GM23248 (cell line): ENCODE results near the gene AFAP1L1. TPM values are rescaled to one million over a fixed set of nuclear protein-coding genes. Genes with fewer than 3 reads are reported as not detected.

ENCODE experiments used
- DNase-seq: peaks from one replicate; pipeline ENCODE4 v3.0.0-alpha.2; 2015
- H2AFZ ChIP-seq: fragments of 200-600 bp; sonication (generic); 2 replicates; pipeline ENCODE4 v1.6.1; 2016; ENCODE audit warnings: antibody characterized with exemption
- H3F3A ChIP-seq: fragments of 200-600 bp; sonication (generic); 2 replicates; pipeline ENCODE4 v1.6.1; 2016; ENCODE audit warnings: mild to moderate bottlenecking, antibody characterized with exemption, mixed run types; ENCODE audit not compliant: insufficient read depth
- H3K27ac ChIP-seq: fragments of 200-600 bp; sonication (generic); 2 replicates; pipeline ENCODE4 v1.5.1; 2016; ENCODE audit warnings: mild to moderate bottlenecking
- H3K27me3 ChIP-seq: fragments of 200-600 bp; sonication (generic); replicated peaks from 2 replicates; pipeline ENCODE4 v1.6.1; 2016; ENCODE audit warnings: mild to moderate bottlenecking; ENCODE audit not compliant: insufficient read depth
- H3K36me3 ChIP-seq: fragments of 200-600 bp; sonication (generic); 2 replicates; pipeline ENCODE4 v1.6.1; 2016; ENCODE audit warnings: low read depth, mild to moderate bottlenecking
- H3K4me1 ChIP-seq: fragments of 200-600 bp; sonication (generic); 2 replicates; pipeline ENCODE4 v1.6.1; 2016; ENCODE audit warnings: mild to moderate bottlenecking; ENCODE audit not compliant: insufficient read depth
- H3K4me2 ChIP-seq: fragments of 200-600 bp; sonication (generic); one replicate; pipeline ENCODE4 v1.6.1; 2016; ENCODE audit warnings: mild to moderate bottlenecking; ENCODE audit not compliant: unreplicated experiment
- H3K4me3 ChIP-seq: fragments of 200-600 bp; sonication (generic); 2 replicates; pipeline ENCODE4 v1.5.1; 2016; ENCODE audit warnings: mild to moderate bottlenecking
- H3K79me2 ChIP-seq: fragments of 200-600 bp; sonication (generic); 2 replicates; pipeline ENCODE4 v1.6.1; 2016; ENCODE audit warnings: mild to moderate bottlenecking; ENCODE audit not compliant: insufficient read depth
- H3K9ac ChIP-seq: fragments of 200-600 bp; sonication (generic); 2 replicates; pipeline ENCODE4 v1.6.1; 2016; ENCODE audit warnings: mild to moderate bottlenecking
- H3K9me2 ChIP-seq: fragments of 200-600 bp; sonication (generic); 2 replicates; pipeline ENCODE4 v1.6.1; 2016; ENCODE audit warnings: mixed run types, mild to moderate bottlenecking, moderate library complexity; ENCODE audit not compliant: insufficient read depth
- H3K9me3 ChIP-seq: fragments of 200-600 bp; sonication (generic); one replicate; pipeline ENCODE4 v1.6.1; 2017; ENCODE audit warnings: low read depth
- H4K20me1 ChIP-seq: fragments of 200-600 bp; sonication (generic); 2 replicates; pipeline ENCODE4 v1.6.0; 2016; ENCODE audit not compliant: insufficient read depth
- EZH2 ChIP-seq: fragments of 200-600 bp; sonication (generic); IDR thresholded peaks from 2 replicates; pipeline ENCODE4 v1.6.1; 2018; ENCODE audit warnings: antibody characterized with exemption, mild to moderate bottlenecking; ENCODE audit not compliant: insufficient read depth, poor library complexity, severe bottlenecking
- EZH2phosphoT487 ChIP-seq: fragments of 200-600 bp; sonication (generic); IDR thresholded peaks from 2 replicates; pipeline ENCODE4 v1.6.1; 2018; ENCODE audit warnings: antibody characterized with exemption, moderate library complexity, mild to moderate bottlenecking, low read depth; ENCODE audit not compliant: insufficient read depth
- WGBS, 2 experiments: methylation state at CpG; one replicate each; pipeline ENCODE4 v1.1.6; 2015 to 2017; ENCODE audit warnings: low lambda C conversion rate in 2 of 2, low coverage in 1 of 2; ENCODE audit errors: missing lambda C conversion rate in 2 of 2; 5-methylcytosine and 5-hydroxymethylcytosine counted together
- in situ Hi-C: fragments of 300-500 bp; cut with MboI; formaldehyde crosslinking; loops from 2 replicates; pipeline ENCODE4 v1.15.0; 2020
- polyA plus RNA-seq: library from polyadenylated mRNA; unstranded; fragments of >200 nt; fragmentation: Nextera tagmentation; extraction: Ambion mirVana; gene quantifications from 2 replicates; pipeline ENCODE4 v1.2.1, GENCODE V29; 2016
- total RNA-seq: library from RNA; depleted of rRNA; stranded (reverse); fragments of >200 nt; shearing (Covaris generic); gene quantifications from 2 replicates; pipeline ENCODE4 v1.2.3, GENCODE V29; 2014

AFAP1L1 gene
- total and polyA plus RNA-seq, 2 experiments from 2014 or later: 0.76 to 1.3 TPM

DNA sequence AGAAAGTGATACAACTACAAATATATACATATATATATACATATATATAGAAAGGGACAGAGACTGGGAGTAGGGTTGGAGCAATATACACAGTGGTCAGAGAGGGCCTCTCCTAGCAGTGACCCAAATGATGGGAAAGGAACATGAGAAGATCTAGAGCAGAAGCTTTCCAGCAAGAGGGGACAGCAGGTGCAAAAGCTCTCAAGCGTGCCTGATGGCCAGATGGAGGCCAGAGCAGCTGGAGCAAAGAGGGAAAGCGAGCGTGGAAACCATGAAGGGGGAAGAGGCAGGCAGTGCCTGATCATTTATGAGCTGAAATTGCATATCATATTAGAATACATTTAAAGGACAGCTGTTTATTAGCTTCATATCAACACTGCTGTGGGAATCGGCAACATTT is 66.1 kb downstream of the AFAP1L1 start:
- Histone ChIP-seq H3K27ac (no peak overlapping the region), H4K20me1 (no peaks in the 10 kb centered on the region), H3K79me2 (no peaks in the 10 kb centered on the region), H3K9ac (no peak overlapping the region), H3K4me1 (peaks cover 14% of the 10 kb centered on the region), H3F3A (peaks cover 15% of the 10 kb centered on the region; the same call in 1 of the 2 replicates), H3K9me2 (no peaks in the 10 kb centered on the region), H3K36me3 (no peaks in the 10 kb centered on the region), H3K9me3 (no peaks in the 10 kb centered on the region), H3K27me3 (no peaks in the 10 kb centered on the region), H2AFZ (no peak overlapping the region), H3K4me2 (no peak overlapping the region), H3K4me3 (no peak overlapping the region)
- TF ChIP-seq EZH2phosphoT487 (no peak), EZH2 (no peak)
- in situ Hi-C loops: no loop called here
- no peak for DNase-seq
- 65 to 68% methylated on average over 4 of the region's 4 CpGs for WGBS, 2 experiments

GRCh38 chr5:149338364-149338763 is 66.7 kb downstream of the AFAP1L1 start:
- no peak overlapping the region for H2AFZ ChIP-seq
- no peak overlapping the region for H3K27ac ChIP-seq
- H3K4me3 ChIP-seq: no peak overlapping the region
- no peaks in the 10 kb centered on the region for H4K20me1 ChIP-seq
- no peak for DNase-seq
- H3K4me2 ChIP-seq: no peak overlapping the region
- no peaks in the 10 kb centered on the region for H3K79me2 ChIP-seq
- H3K9ac ChIP-seq: no peak overlapping the region
- in situ Hi-C loops: no loop called here
- no peaks in the 10 kb centered on the region for H3K9me3 ChIP-seq
- H3K4me1 ChIP-seq: peaks cover 14% of the 10 kb centered on the region
- no peaks in the 10 kb centered on the region for H3K27me3 ChIP-seq
- H3K9me2 ChIP-seq: no peaks in the 10 kb centered on the region
- WGBS, 2 experiments: 38 to 65% methylated on average over 1 of the region's 1 CpG
- TF ChIP-seq EZH2phosphoT487 (no peak), EZH2 (no peak)
- peaks cover 15% of the 10 kb centered on the region; the same call in 1 of the 2 replicates for H3F3A ChIP-seq
- H3K36me3 ChIP-seq: no peaks in the 10 kb centered on the region

DNA sequence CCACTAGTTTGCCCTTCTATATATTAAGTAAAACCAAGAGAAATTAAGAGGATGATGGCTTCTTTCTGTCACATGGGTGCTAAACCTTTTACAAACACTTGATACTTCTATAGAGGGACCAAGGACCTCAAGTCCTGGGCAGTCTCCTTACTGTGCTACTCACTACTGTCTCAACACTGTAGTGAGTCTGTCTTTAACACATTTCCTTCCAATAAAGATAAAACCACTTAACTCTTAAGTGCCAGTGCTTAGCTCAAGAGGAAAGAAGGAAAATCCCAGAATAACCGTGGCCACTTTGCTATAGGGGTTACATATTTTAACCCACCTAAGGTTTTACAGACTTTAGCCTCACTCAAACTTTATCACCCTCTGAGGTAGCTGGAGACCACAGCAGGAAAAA is 69.3 kb downstream of the AFAP1L1 start:
- TF ChIP-seq EZH2phosphoT487: no peak
- TF ChIP-seq EZH2: no peak
- Histone ChIP-seq H3K4me3 (no peak overlapping the region), H3K9me2 (no peaks in the 10 kb centered on the region), H3K27ac (no peak overlapping the region), H3K4me1 (peaks cover 6% of the 10 kb centered on the region), H3K9me3 (no peaks in the 10 kb centered on the region), H3K36me3 (no peaks in the 10 kb centered on the region), H3K9ac (no peak overlapping the region), H3F3A (peaks cover 7% of the 10 kb centered on the region), H3K4me2 (no peak overlapping the region), H3K79me2 (peaks cover 5% of the 10 kb centered on the region), H3K27me3 (no peaks in the 10 kb centered on the region), H4K20me1 (no peaks in the 10 kb centered on the region), H2AFZ (no peak overlapping the region)
- in situ Hi-C loops: no loop called here
- 78 to 94% methylated on average over 1 of the region's 1 CpG for WGBS, 2 experiments
- DNase-seq: no peak

- H3K27me3 ChIP-seq: no peaks in the 10 kb centered on the region
- H3K79me2 ChIP-seq: peaks cover 13% of the 10 kb centered on the region
- in situ Hi-C loops: no loop called here
- H3K4me2 ChIP-seq: no peak overlapping the region
- no peak overlapping the region for H3K27ac ChIP-seq
- H3F3A ChIP-seq: peaks cover 11% of the 10 kb centered on the region
- H3K4me1 ChIP-seq: peaks cover 7% of the 10 kb centered on the region
- no peaks in the 10 kb centered on the region for H3K9me3 ChIP-seq
- H3K9ac ChIP-seq: no peak overlapping the region
- no peaks in the 10 kb centered on the region for H3K9me2 ChIP-seq
- H2AFZ ChIP-seq: no peak overlapping the region
- H3K4me3 ChIP-seq: no peak overlapping the region
- TF ChIP-seq EZH2: no peak
- TF ChIP-seq EZH2phosphoT487: no peak
- no peaks in the 10 kb centered on the region for H4K20me1 ChIP-seq
- no peak for DNase-seq
- no peaks in the 10 kb centered on the region for H3K36me3 ChIP-seq
Measured at GRCh38 chr5:149341876-149342275, 70.2 kb downstream of the AFAP1L1 start.

DNA sequence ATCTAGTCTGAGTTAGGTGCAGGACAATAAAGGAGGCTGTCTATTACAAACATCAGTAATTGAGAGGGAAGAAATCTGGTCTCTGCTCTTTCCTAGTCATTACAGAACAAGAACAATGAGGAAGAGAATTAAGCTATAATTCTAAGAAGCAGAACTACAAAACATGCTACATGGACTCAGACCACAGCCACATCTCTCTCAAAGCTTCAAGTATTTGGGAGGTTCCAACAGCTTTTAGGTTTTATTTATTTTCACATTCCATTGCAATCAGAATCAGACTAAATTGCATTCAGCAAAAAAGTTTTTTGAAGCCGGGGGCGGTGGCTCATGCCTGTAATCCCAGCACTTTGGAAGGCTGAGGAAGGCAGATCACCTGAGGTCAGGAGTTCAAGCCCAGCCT is 72.5 kb downstream of the AFAP1L1 start:
- Histone ChIP-seq H3K79me2 (peaks cover 36% of the 10 kb centered on the region), H3K4me3 (peak overlapping the region; percentile 96), H3K4me1 (peaks cover 14% of the 10 kb centered on the region), H3K27me3 (no peaks in the 10 kb centered on the region), H3K9me3 (no peaks in the 10 kb centered on the region), H4K20me1 (no peaks in the 10 kb centered on the region), H3K36me3 (peaks cover 11% of the 10 kb centered on the region), H3K9me2 (no peaks in the 10 kb centered on the region), H2AFZ (peak overlapping the region; percentile 100), H3K27ac (no peak overlapping the region), H3K4me2 (peak overlapping the region; percentile 82), H3F3A (peaks cover 11% of the 10 kb centered on the region), H3K9ac (no peak overlapping the region)
- 70 to 80% methylated on average over 2 of the region's 2 CpGs for WGBS, 2 experiments
- DNase-seq: no peak
- TF ChIP-seq EZH2 (no peak), EZH2phosphoT487 (no peak)
- in situ Hi-C loops: no loop called here
